Activated CD4-positive, alpha-beta T cell treated with anti-CD3 and anti-CD28 coated beads, Interleukin-2, amount 50 U/mL, for 48 hours (primary cell): ENCODE data around the gene GLT1D1.
"Not testable (repeated sequence)": the region's sequence is repeated elsewhere in the genome, so short reads cannot be mapped to it uniquely, and the experiment has no call there.

Experiments
- DNase-seq, 2 experiments: peaks; one replicate each; pipeline ENCODE4 v3.0.0-alpha.2; 2020

The GLT1D1 gene

GRCh38 chr12:128820723-128821432 lies 32.4 kb upstream of the GLT1D1 start:
- no peak for DNase-seq

GRCh38 chr12:128823216-128823915 lies 29.9 kb upstream of the GLT1D1 start:
- DNase-seq = peak in 1 of 2 experiments; percentile 24

- DNase-seq = peak; percentile 94 to 95
Measured at GRCh38 chr12:128823916-128824839, 29.1 kb upstream of the GLT1D1 start, which contains the start of gene SLC15A4. TSS of gene SLC15A4 (minus strand) at chr12:128823958. CDS start at chr12:128823943, 15 bp downstream.

GRCh38 chr12:128825835-128826234 lies 27.4 kb upstream of the GLT1D1 start:
- no peak for DNase-seq

GRCh38 chr12:128827724-128828123 lies 25.6 kb upstream of the GLT1D1 start:
- DNase-seq = no peak

- DNase-seq = no peak
Measured at GRCh38 chr12:128829861-128830504, 23.3 kb upstream of the GLT1D1 start.

- DNase-seq = no peak
Measured at GRCh38 chr12:128830505-128830893, 22.8 kb upstream of the GLT1D1 start.

- DNase-seq = no peak
Measured at GRCh38 chr12:128833418-128833817, 19.9 kb upstream of the GLT1D1 start.

- not testable (repeated sequence) for DNase-seq
Measured at GRCh38 chr12:128839885-128840284, 13.4 kb upstream of the GLT1D1 start.

- no peak for DNase-seq
Measured at GRCh38 chr12:128840862-128841468, 12.3 kb upstream of the GLT1D1 start.

- DNase-seq = no peak
Measured at GRCh38 chr12:128842579-128842978, 10.7 kb upstream of the GLT1D1 start.

GRCh38 chr12:128843538-128843937 lies 9.7 kb upstream of the GLT1D1 start:
- no peak for DNase-seq

- DNase-seq = no peak
Measured at GRCh38 chr12:128844031-128844635, 9.1 kb upstream of the GLT1D1 start.

GRCh38 chr12:128846671-128847070 lies 6.6 kb upstream of the GLT1D1 start:
- DNase-seq = not testable (repeated sequence)

- no peak for DNase-seq
Measured at GRCh38 chr12:128848371-128848770, 4.9 kb upstream of the GLT1D1 start.

GRCh38 chr12:128849806-128850205 lies 3.5 kb upstream of the GLT1D1 start:
- not testable (repeated sequence) for DNase-seq

- no peak for DNase-seq
Measured at GRCh38 chr12:128850400-128850799, 2.9 kb upstream of the GLT1D1 start.

- not testable (repeated sequence) for DNase-seq
Measured at GRCh38 chr12:128851429-128851828, 1.8 kb upstream of the GLT1D1 start.

GRCh38 chr12:128852026-128852698 lies 1.1 kb upstream of the GLT1D1 start:
- no peak for DNase-seq

GRCh38 chr12:128853600-128854197 lies 421 bp downstream of the GLT1D1 start:
- DNase-seq = no peak
